ENCODE measurements around the gene RPL13. TPM values are rescaled to one million over a fixed set of nuclear protein-coding genes. Genes with fewer than 3 reads are reported as not detected.

RPL13 gene
- total and polyA plus RNA-seq, 10 donors: 2,154 to 16,278 (median 6,788) TPM

DNA sequence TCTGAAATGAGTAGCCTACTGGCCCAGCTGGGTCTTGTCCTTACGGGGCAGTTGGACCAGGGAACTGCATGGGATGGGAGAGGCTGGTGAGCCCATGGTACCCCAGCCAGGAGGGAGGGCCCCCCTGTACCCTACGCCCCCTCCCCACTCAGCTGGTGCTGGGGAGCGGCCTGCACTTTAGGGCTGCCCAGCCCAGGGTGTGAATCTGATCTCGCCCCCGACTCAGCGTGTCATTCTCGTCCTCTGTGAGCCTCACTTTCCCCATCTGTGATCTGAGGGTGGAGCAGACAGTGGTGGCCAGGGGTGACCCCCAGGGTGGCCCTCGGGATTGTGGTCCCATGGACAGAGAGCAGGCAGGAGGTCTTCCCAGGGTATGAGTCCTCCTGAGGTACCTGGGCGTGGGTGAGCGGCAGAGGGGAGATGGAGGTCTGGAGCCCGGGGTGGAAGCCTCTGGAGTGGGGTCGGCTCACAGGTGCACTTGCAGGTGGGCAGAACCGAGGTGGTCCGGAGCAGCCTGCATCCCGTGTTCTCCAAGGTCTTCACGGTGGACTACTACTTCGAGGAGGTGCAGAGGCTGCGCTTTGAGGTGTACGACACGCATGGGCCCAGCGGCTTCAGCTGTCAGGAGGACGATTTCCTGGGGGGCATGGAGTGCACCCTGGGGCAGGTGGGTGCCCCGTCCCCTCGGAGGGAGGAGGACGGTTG lies 16.7 kb downstream of the RPL13 start:
- intact Hi-C loops (cut with DNase I; ENCODE audit: low total_unique reads): loop anchor here (10.0 kb wide), 1 partner anchor 68 kb away; no protein-coding TSS in a partner anchor
- no peak for TF ChIP-seq POLR2AphosphoS5 (IDR thresholded peaks at IDR 0.05)
- TF ChIP-seq CTCF (IDR thresholded peaks at IDR 0.05 in 8 of 11, conservative IDR thresholded peaks at IDR 0.05 in 3 of 11): no peak
- TF ChIP-seq POLR2A (IDR thresholded peaks at IDR 0.05): no peak
- Histone ChIP-seq H3K27ac (no peak overlapping the region), H3K4me3 (no peak overlapping the region), H3K27me3 (replicated peaks in 1 of 7) (peaks cover 5 to 56% (median 40%) of the 10 kb centered on the region in 7 donors), H3K36me3 (no peaks in the 10 kb centered on the region), H3K9me3 (no peaks in the 10 kb centered on the region), H3K4me1 (peaks cover 11 to 36% (median 22%) of the 10 kb centered on the region in 6 donors)
- 85 to 95% (median 88%) methylated on average over 21 to 25 of the region's 25 CpGs for WGBS, 5 donors
- no peak for DNase-seq

DNA sequence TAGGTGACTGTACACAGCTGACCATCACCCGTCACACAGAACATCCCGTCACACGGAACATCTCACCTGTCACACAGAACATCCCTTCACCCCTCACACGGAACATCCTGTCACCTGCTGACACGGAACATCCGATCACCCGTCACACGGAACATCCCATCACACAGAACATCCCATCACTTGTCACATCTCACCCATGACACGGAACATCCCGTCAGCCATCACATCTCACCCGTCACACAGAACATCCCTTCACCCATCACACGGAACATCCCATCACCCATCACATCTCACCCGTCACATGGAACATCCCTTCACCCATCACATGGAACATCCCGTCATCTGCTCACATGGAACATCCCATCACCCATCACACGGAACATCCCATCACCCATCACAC lies 18.9 kb downstream of the RPL13 start:
- no peaks in the 10 kb centered on the region for H3K36me3 ChIP-seq
- peaks cover 5 to 34% (median 24%) of the 10 kb centered on the region in 7 donors for H3K27me3 ChIP-seq (replicated peaks in 1 of 7)
- peaks cover 8 to 33% (median 23%) of the 10 kb centered on the region in 6 donors for H3K4me1 ChIP-seq
- no peak overlapping the region for H3K27ac ChIP-seq
- H3K9me3 ChIP-seq: no peaks in the 10 kb centered on the region
- WGBS, 5 donors: 90 to 93% (median 91%) methylated on average over 15 of the region's 15 CpGs
- intact Hi-C loops (cut with DNase I; ENCODE audit: low total_unique reads): loop anchor here (10.0 kb wide), 1 partner anchor 65 kb away; no protein-coding TSS in a partner anchor
- TF ChIP-seq POLR2AphosphoS5 (IDR thresholded peaks at IDR 0.05): no peak
- no peak for TF ChIP-seq POLR2A (IDR thresholded peaks at IDR 0.05)
- no peak for TF ChIP-seq CTCF (IDR thresholded peaks at IDR 0.05 in 8 of 11, conservative IDR thresholded peaks at IDR 0.05 in 3 of 11)
- no peak for DNase-seq
- no peak overlapping the region for H3K4me3 ChIP-seq

DNA sequence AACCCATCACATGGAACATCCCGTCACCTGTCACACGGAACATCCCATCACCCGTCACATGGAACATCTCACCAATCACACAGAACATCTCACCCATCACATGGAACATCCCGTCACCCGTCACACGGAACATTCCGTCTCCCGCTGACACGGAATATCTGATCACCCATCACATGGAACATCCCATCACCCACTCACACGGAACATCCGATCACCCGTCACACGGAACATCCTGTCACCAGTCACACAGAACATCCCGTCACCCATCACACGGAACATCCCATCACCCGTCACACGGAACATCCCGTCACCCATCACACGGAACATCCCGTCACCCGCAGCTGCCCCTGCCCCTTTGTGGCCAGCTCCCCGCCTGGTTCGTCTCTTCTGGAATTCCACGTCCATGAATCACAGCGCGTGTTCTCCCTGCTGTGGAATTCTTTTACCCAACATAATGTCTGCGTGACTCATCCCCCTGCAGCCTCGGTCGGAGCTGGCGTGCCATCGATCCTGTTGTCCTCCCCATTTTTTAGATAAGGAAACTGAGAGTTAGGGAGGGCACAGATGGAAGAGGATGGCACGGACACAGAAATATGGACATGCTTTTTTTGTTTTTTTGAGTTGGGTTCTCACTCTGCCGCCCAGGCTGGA lies 20.7 kb downstream of the RPL13 start:
- WGBS, 5 donors: 91 to 94% (median 92%) methylated on average over 32 to 33 of the region's 33 CpGs
- H3K4me3 ChIP-seq: no peak overlapping the region
- H3K9me3 ChIP-seq: no peaks in the 10 kb centered on the region
- H3K27me3 ChIP-seq (replicated peaks in 1 of 7): peaks cover 4 to 16% (median 9%) of the 10 kb centered on the region in 7 donors
- no peak for DNase-seq
- H3K27ac ChIP-seq: no peak overlapping the region
- intact Hi-C loops (cut with DNase I; ENCODE audit: low total_unique reads): no loop called here
- H3K4me1 ChIP-seq: peaks cover 0 to 16% (median 8%) of the 10 kb centered on the region in 6 donors
- H3K36me3 ChIP-seq: no peaks in the 10 kb centered on the region
- no peak for TF ChIP-seq POLR2AphosphoS5 (IDR thresholded peaks at IDR 0.05)
- TF ChIP-seq CTCF (IDR thresholded peaks at IDR 0.05 in 8 of 11, conservative IDR thresholded peaks at IDR 0.05 in 3 of 11): no peak
- TF ChIP-seq POLR2A (IDR thresholded peaks at IDR 0.05): no peak
